Measurements from ENCODE around the gene CDK5. TPM values are rescaled to one million over a fixed set of nuclear protein-coding genes. Genes with fewer than 3 reads are reported as not detected.

The CDK5 gene
- total and polyA plus RNA-seq, 2 donors (not counting 1 experiment from before 2014, with no cell fraction given): 8.2 to 8.4 TPM

DNA sequence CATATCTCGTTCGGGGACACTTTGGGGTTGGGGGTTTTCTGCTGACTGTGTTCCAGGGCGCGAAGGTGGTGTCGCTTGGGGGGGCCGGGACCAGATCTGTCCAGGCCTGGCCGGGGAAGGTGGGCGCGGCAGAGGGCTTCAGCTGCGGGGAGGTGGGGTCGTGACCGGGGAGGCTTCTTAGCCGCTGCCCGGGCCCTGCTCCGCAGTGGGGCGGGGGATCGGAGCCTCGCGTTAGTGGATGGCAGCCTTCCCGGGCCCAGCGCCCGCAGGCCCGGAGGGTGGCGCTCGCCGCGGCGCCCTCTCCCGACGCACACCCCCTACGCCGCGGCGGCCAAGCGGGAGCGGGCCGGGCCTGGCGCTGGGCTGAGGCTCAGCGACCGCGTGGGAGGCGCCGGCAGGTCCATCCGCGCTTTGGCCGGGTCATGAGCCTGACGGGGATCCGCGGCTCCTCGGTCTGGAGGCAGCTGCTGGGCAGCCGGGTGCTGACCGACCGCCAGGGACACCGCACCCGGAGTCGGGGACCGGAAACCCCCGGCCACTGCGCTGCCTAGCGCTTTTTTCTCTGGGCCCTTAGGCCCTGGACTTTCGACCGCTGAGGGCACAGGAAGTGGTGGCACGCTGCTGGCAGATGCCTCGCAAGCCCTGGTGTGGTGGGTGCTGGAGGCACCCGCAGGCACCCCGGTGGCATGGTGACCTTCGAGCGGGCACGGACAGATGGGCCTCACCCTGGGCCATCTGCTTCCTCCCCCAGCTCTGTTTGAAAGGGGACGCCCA is 29.7 kb upstream of the CDK5 start:
- H3K79me2 ChIP-seq (ENCODE audit: control insufficient read depth, insufficient read depth, low read length): peaks cover 9% of the 10 kb centered on the region
- ATAC-seq (ENCODE audit: low read depth) (peak; percentile 7), DNase-seq (peak; percentile 69)
- WGBS (ENCODE audit: insufficient coverage): 1% methylated on average over 69 of the region's 70 CpGs
- Mint-ChIP-seq H3K27me3 (peaks cover 23% of the 10 kb centered on the region), H3K4me1 (peaks cover 41% of the 10 kb centered on the region), H3K4me3 (peak overlapping the region; percentile 91), H3K27ac (peak overlapping the region; percentile 72), H3K9me3 (ENCODE audit: insufficient read depth) (no peaks in the 10 kb centered on the region)
- peak overlapping the region; percentile 100 for H3K4me2 ChIP-seq (replicated peaks; ENCODE audit: low read depth, low read length, poor library complexity, severe bottlenecking)
- intact Hi-C loops (cut with micrococcal nuclease): loop anchor here (1.0 to 10.0 kb wide), 4 partner anchors 24 to 847 kb away; no protein-coding TSS in a partner anchor
- peak overlapping the region; percentile 84 for H2AFZ ChIP-seq (ENCODE audit: insufficient read depth, low read depth, low read length, poor library complexity, severe bottlenecking)
- H3K4me1 ChIP-seq (ENCODE audit: control insufficient read depth in 2 of 2, insufficient read depth in 2 of 2, low read length in 2 of 2): peaks cover 46 to 47% of the 10 kb centered on the region in 2 donors
- ChIA-PET POLR2A (no interaction called here), CTCF (interaction anchor here (1.3 kb wide), 1 partner anchor 36 kb away, joined by 4 read pairs; no protein-coding TSS in a partner anchor)
- H3K4me3 ChIP-seq (ENCODE audit: control extremely low read depth in 1 of 5, extremely low read depth in 1 of 5, insufficient read depth in 1 of 5, low read depth in 2 of 5, low read length in 4 of 5): peak overlapping the region in 4 of 5 experiments; percentile 43 to 75 (median 68)
- H3K36me3 ChIP-seq (replicated peaks in 1 of 2; ENCODE audit: control extremely low read depth in 1 of 2, control insufficient read depth in 1 of 2, extremely low read depth in 1 of 2, insufficient read depth in 2 of 2, low read length in 1 of 2): no peaks in the 10 kb centered on the region
- peak overlapping the region; percentile 83 for H3K9ac ChIP-seq (ENCODE audit: low read length)
- TF ChIP-seq, protein P1, sequence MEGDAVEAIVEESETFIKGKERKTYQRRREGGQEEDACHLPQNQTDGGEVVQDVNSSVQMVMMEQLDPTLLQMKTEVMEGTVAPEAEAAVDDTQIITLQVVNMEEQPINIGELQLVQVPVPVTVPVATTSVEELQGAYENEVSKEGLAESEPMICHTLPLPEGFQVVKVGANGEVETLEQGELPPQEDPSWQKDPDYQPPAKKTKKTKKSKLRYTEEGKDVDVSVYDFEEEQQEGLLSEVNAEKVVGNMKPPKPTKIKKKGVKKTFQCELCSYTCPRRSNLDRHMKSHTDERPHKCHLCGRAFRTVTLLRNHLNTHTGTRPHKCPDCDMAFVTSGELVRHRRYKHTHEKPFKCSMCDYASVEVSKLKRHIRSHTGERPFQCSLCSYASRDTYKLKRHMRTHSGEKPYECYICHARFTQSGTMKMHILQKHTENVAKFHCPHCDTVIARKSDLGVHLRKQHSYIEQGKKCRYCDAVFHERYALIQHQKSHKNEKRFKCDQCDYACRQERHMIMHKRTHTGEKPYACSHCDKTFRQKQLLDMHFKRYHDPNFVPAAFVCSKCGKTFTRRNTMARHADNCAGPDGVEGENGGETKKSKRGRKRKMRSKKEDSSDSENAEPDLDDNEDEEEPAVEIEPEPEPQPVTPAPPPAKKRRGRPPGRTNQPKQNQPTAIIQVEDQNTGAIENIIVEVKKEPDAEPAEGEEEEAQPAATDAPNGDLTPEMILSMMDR (IDR thresholded peaks at IDR 0.05): peak; percentile 33
- peak; percentile 91 for TF ChIP-seq EZH2 (IDR thresholded peaks at IDR 0.05; ENCODE audit: borderline replicate concordance, insufficient read depth, low read depth, low read length, poor library complexity, severe bottlenecking)
- peak overlapping the region in 1 of 2 donors; percentile 33 for H3K27ac ChIP-seq (ENCODE audit: low read length in 2 of 2)
- peaks cover 0 to 4% (median 0%) of the 10 kb centered on the region in 3 donors for H3K9me3 ChIP-seq (ENCODE audit: control extremely low read depth in 1 of 3, control insufficient read depth in 2 of 3, insufficient read depth in 1 of 3, low read length in 2 of 3)
- H4K20me1 ChIP-seq (ENCODE audit: control insufficient read depth, insufficient read depth, low read length, poor library complexity, severe bottlenecking): peaks cover 2% of the 10 kb centered on the region
- H3K27me3 ChIP-seq (replicated peaks in 1 of 4; ENCODE audit: control extremely low read depth in 1 of 4, control insufficient read depth in 3 of 4, insufficient read depth in 4 of 4, low read length in 3 of 4): peaks cover 0 to 57% (median 17%) of the 10 kb centered on the region in 4 experiments

- Mint-ChIP-seq H3K4me1 (peaks cover 45% of the 10 kb centered on the region), H3K27ac (peak overlapping the region; percentile 72), H3K27me3 (peaks cover 23% of the 10 kb centered on the region), H3K4me3 (peak overlapping the region; percentile 91), H3K9me3 (ENCODE audit: insufficient read depth) (no peaks in the 10 kb centered on the region)
- H3K79me2 ChIP-seq (ENCODE audit: control insufficient read depth, insufficient read depth, low read length): peaks cover 15% of the 10 kb centered on the region
- CTCF ChIA-PET: no interaction called here
- peaks cover 0 to 57% (median 17%) of the 10 kb centered on the region in 4 experiments for H3K27me3 ChIP-seq (replicated peaks in 1 of 4; ENCODE audit: control extremely low read depth in 1 of 4, control insufficient read depth in 3 of 4, insufficient read depth in 4 of 4, low read length in 3 of 4)
- H3K36me3 ChIP-seq (replicated peaks in 1 of 2; ENCODE audit: control extremely low read depth in 1 of 2, control insufficient read depth in 1 of 2, extremely low read depth in 1 of 2, insufficient read depth in 2 of 2, low read length in 1 of 2): no peaks in the 10 kb centered on the region
- H2AFZ ChIP-seq (ENCODE audit: insufficient read depth, low read depth, low read length, poor library complexity, severe bottlenecking): peak overlapping the region; percentile 84
- peak overlapping the region; percentile 83 for H3K9ac ChIP-seq (ENCODE audit: low read length)
- peak; percentile 62 for DNase-seq
- H3K27ac ChIP-seq (ENCODE audit: low read length in 2 of 2): peak overlapping the region in 1 of 2 donors; percentile 33
- no peak for ATAC-seq (ENCODE audit: low read depth)
- POLR2A ChIA-PET: no interaction called here
- WGBS (ENCODE audit: insufficient coverage): under 1% methylated on average over 55 of the region's 56 CpGs
- H3K4me2 ChIP-seq (replicated peaks; ENCODE audit: low read depth, low read length, poor library complexity, severe bottlenecking): peak overlapping the region; percentile 100
- peaks cover 8% of the 10 kb centered on the region for H4K20me1 ChIP-seq (ENCODE audit: control insufficient read depth, insufficient read depth, low read length, poor library complexity, severe bottlenecking)
- intact Hi-C loops (cut with micrococcal nuclease): loop anchor here (1.0 to 10.0 kb wide), 4 partner anchors 24 to 848 kb away; no protein-coding TSS in a partner anchor
- no peak for TF ChIP-seq EZH2 (IDR thresholded peaks at IDR 0.05; ENCODE audit: borderline replicate concordance, insufficient read depth, low read depth, low read length, poor library complexity, severe bottlenecking)
- TF ChIP-seq, protein P1 (IDR thresholded peaks at IDR 0.05): no peak
- H3K9me3 ChIP-seq (ENCODE audit: control extremely low read depth in 1 of 3, control insufficient read depth in 2 of 3, insufficient read depth in 1 of 3, low read length in 2 of 3): peaks cover 0 to 4% (median 0%) of the 10 kb centered on the region in 3 donors
- peaks cover 52 to 53% of the 10 kb centered on the region in 2 donors for H3K4me1 ChIP-seq (ENCODE audit: control insufficient read depth in 2 of 2, insufficient read depth in 2 of 2, low read length in 2 of 2)
- peak overlapping the region in 4 of 5 experiments; percentile 43 to 75 (median 68) for H3K4me3 ChIP-seq (ENCODE audit: control extremely low read depth in 1 of 5, extremely low read depth in 1 of 5, insufficient read depth in 1 of 5, low read depth in 2 of 5, low read length in 4 of 5)
Observed at GRCh38 chr7:151086802-151087244, 29.1 kb upstream of the CDK5 start.
